Cardiac muscle cell (in vitro differentiated cells and primary cell): Measurements from ENCODE around the gene DSCAML1. TPM values are rescaled to one million over a fixed set of nuclear protein-coding genes. Genes with fewer than 3 reads are reported as not detected.
A peak's percentile ranks its signal among the peaks of the same experiment; 100 is the strongest.

ENCODE experiments used
- DNase-seq, 2 donors: peaks; one replicate each; pipeline versions ENCODE4 v3.0.0 to v3.0.0-alpha.2; 2010 to 2017; ENCODE audit warnings: low read depth in 1 of 2, low spot score in 1 of 2
- H3K27ac ChIP-seq: fragments of 200-600 bp; sonication (generic); 2 replicates; pipeline ENCODE4 v1.5.1; 2016
- H3K27me3 ChIP-seq: fragments of 200-600 bp; sonication (generic); 2 replicates; pipeline ENCODE4 v1.6.0; 2016; ENCODE audit warnings: control low read depth
- H3K36me3 ChIP-seq: fragments of 200-600 bp; sonication (generic); 2 replicates; pipeline ENCODE4 v1.5.1; 2016; ENCODE audit warnings: control low read depth
- H3K4me1 ChIP-seq: fragments of 200-600 bp; sonication (generic); 2 replicates; pipeline ENCODE4 v1.8.1; 2017; ENCODE audit warnings: low read depth, mild to moderate bottlenecking, mixed run types
- H3K4me3 ChIP-seq: fragments of 200-600 bp; sonication (generic); 2 replicates; pipeline ENCODE4 v1.5.1; 2016; ENCODE audit warnings: mild to moderate bottlenecking
- H3K9me3 ChIP-seq: fragments of 200-600 bp; sonication (generic); 2 replicates; pipeline ENCODE4 v1.5.1; 2017; ENCODE audit warnings: low read depth, mild to moderate bottlenecking, control low read depth
- polyA plus RNA-seq: library from polyadenylated mRNA; unstranded; fragments of >200 nt; fragmentation: Nextera tagmentation; extraction: Ambion mirVana; gene quantifications from 2 replicates; pipeline ENCODE4 v1.2.1, GENCODE V29; 2016
- total RNA-seq: library from RNA; depleted of rRNA; stranded (reverse); fragments of >200 nt; gene quantifications from 2 replicates; pipeline ENCODE4 v1.2.3, GENCODE V29; 2016
- TF ChIP-seq, protein P1 (sequence below): IDR thresholded peaks from 2 replicates; pipeline ENCODE4 v1.5.1; 2012; ENCODE audit warnings: low read depth, mild to moderate bottlenecking, low read length

Gene DSCAML1
- total and polyA plus RNA-seq, 2 experiments from 2014 or later, result 1.8 TPM; not detected in 1

GRCh38 chr11:117391181-117391580, 405.8 kb downstream of the DSCAML1 start:
- Histone ChIP-seq H3K27ac (no peak overlapping the region), H3K36me3 (peaks cover 11% of the 10 kb centered on the region), H3K27me3 (no peaks in the 10 kb centered on the region), H3K4me1 (no peaks in the 10 kb centered on the region), H3K9me3 (no peaks in the 10 kb centered on the region), H3K4me3 (no peak overlapping the region)
- TF ChIP-seq, protein P1, sequence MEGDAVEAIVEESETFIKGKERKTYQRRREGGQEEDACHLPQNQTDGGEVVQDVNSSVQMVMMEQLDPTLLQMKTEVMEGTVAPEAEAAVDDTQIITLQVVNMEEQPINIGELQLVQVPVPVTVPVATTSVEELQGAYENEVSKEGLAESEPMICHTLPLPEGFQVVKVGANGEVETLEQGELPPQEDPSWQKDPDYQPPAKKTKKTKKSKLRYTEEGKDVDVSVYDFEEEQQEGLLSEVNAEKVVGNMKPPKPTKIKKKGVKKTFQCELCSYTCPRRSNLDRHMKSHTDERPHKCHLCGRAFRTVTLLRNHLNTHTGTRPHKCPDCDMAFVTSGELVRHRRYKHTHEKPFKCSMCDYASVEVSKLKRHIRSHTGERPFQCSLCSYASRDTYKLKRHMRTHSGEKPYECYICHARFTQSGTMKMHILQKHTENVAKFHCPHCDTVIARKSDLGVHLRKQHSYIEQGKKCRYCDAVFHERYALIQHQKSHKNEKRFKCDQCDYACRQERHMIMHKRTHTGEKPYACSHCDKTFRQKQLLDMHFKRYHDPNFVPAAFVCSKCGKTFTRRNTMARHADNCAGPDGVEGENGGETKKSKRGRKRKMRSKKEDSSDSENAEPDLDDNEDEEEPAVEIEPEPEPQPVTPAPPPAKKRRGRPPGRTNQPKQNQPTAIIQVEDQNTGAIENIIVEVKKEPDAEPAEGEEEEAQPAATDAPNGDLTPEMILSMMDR, result no peak
- DNase-seq, result no peak

- H3K4me1 ChIP-seq, result no peaks in the 10 kb centered on the region
- no peak overlapping the region for H3K27ac ChIP-seq
- no peaks in the 10 kb centered on the region for H3K9me3 ChIP-seq
- H3K27me3 ChIP-seq, result no peaks in the 10 kb centered on the region
- peaks cover 11% of the 10 kb centered on the region for H3K36me3 ChIP-seq
- DNase-seq, result no peak
- TF ChIP-seq, protein P1, result no peak
- no peak overlapping the region for H3K4me3 ChIP-seq
These were observed 406.3 kb downstream of the DSCAML1 start for GRCh38 chr11:117390743-117391142.

- Histone ChIP-seq H3K27ac (no peak overlapping the region), H3K9me3 (no peaks in the 10 kb centered on the region), H3K36me3 (peaks cover 11% of the 10 kb centered on the region), H3K4me3 (no peak overlapping the region), H3K4me1 (no peaks in the 10 kb centered on the region), H3K27me3 (no peaks in the 10 kb centered on the region)
- peak in 1 of 2 donors; percentile 56 for DNase-seq
- TF ChIP-seq, protein P1, result no peak
These were observed 408.8 kb downstream of the DSCAML1 start for GRCh38 chr11:117387992-117388755.

DNA sequence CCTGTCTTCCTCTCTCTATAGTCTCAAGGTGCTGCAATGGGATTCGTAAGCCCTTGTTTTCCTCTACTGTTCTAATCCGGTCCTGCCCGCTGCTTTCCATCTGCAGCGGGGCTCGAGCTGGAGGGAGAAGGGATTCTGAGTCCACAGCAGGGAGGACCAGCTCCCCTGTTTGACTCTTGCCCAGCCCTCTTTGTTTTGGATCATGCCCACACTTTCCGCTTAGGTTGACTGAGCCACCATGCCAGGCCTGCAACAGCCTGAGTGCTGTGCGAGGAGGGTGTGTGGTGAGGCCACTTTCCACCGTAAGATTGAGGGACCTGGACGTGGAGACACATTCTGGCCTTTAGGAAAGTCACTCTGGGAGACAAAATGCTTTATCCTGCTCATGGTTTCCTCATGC, 411.1 kb downstream of the DSCAML1 start:
- Histone ChIP-seq H3K27ac (no peak overlapping the region), H3K4me3 (no peak overlapping the region), H3K9me3 (no peaks in the 10 kb centered on the region), H3K27me3 (no peaks in the 10 kb centered on the region), H3K36me3 (peaks cover 5% of the 10 kb centered on the region), H3K4me1 (no peaks in the 10 kb centered on the region)
- TF ChIP-seq, protein P1, result no peak
- no peak for DNase-seq

DNA sequence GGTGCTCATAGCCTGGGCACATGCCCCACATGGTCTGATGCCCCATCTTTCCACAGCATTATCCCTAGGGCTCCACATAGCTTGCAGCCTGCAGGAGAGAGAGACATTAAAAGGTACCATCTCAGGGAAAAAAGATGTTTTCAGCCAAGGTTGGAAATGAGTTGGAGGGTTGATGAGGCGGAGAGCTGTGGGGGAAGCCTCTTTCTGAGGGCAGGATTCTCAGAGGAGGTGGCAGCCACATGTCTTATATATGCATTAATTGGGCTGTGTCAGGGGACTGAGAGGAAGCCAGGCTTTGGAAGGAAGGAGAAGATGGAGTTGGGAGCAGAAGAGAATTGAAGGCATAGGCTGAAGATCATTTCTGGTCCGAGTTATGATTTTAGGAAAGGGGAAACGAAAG, 411.5 kb downstream of the DSCAML1 start:
- no peak overlapping the region for H3K27ac ChIP-seq
- H3K27me3 ChIP-seq, result no peaks in the 10 kb centered on the region
- H3K4me3 ChIP-seq, result no peak overlapping the region
- H3K9me3 ChIP-seq, result no peaks in the 10 kb centered on the region
- H3K36me3 ChIP-seq, result peaks cover 5% of the 10 kb centered on the region
- TF ChIP-seq, protein P1, result no peak
- no peak for DNase-seq
- no peaks in the 10 kb centered on the region for H3K4me1 ChIP-seq
